OCI-LY3 (cell line): ENCODE results near the gene ENPP1.

Source experiments
- H2AFZ ChIP-seq: fragments of 200-600, 300-600 bp; shearing (Covaris generic); 2 replicates; pipeline ENCODE4 v1.6.0; 2014; ENCODE audit warnings: antibody characterized with exemption, low read depth, low read length
- H3K27ac ChIP-seq: fragments of 200-600, 300-600 bp; sonication (generic); 2 replicates; pipeline ENCODE4 v1.5.1; 2014; ENCODE audit warnings: mild to moderate bottlenecking, low read length, moderate library complexity, mixed read lengths
- H3K27me3 ChIP-seq: fragments of 200-600, 300-600 bp; sonication (generic); 2 replicates; pipeline ENCODE4 v1.6.1; 2014; ENCODE audit warnings: low read depth, low read length, mixed read lengths
- H3K36me3 ChIP-seq: fragments of 200-600, 300-600 bp; sonication (generic); replicated peaks from 2 replicates; pipeline ENCODE3; 2014; ENCODE audit warnings: low read depth, low read length, mixed read lengths
- H3K4me1 ChIP-seq: fragments of 300-600, 200-600 bp; sonication (generic); 2 replicates; pipeline ENCODE4 v1.6.1; 2014; ENCODE audit warnings: low read length, mixed read lengths
- H3K4me2 ChIP-seq: fragments of 200-600, 300-600 bp; sonication (generic); 2 replicates; pipeline ENCODE4 v1.6.1; 2014; ENCODE audit warnings: low read length, mixed read lengths
- H3K4me3 ChIP-seq: fragments of 300-600, 200-600 bp; sonication (generic); 2 replicates; pipeline ENCODE4 v1.5.1; 2014; ENCODE audit warnings: antibody characterized with exemption, mild to moderate bottlenecking, low read length, moderate library complexity
- H3K79me2 ChIP-seq: fragments of 300-600, 200-600 bp; shearing (Covaris generic); 2 replicates; pipeline ENCODE4 v1.6.1; 2014; ENCODE audit warnings: mild to moderate bottlenecking, low read length, mixed read lengths
- H3K9ac ChIP-seq: fragments of 300-600, 200-600 bp; shearing (Covaris generic); 2 replicates; pipeline ENCODE4 v1.6.0; 2014; ENCODE audit warnings: mild to moderate bottlenecking, low read length, moderate library complexity
- H3K9me3 ChIP-seq: fragments of 200-600, 300-600 bp; shearing (Covaris generic); 2 replicates; pipeline ENCODE4 v1.6.1; 2014; ENCODE audit warnings: low read length, mixed read lengths; ENCODE audit not compliant: insufficient read depth
- H4K20me1 ChIP-seq: fragments of 200-600, 300-600 bp; sonication (generic); 2 replicates; pipeline ENCODE4 v1.6.1; 2016; ENCODE audit warnings: low read length, mixed read lengths; ENCODE audit not compliant: insufficient read depth
- CTCF ChIP-seq: fragments of 200-600, 300-600 bp; sonication (generic); IDR thresholded peaks from 2 replicates; pipeline ENCODE4 v1.5.1; 2014; ENCODE audit warnings: antibody characterized with exemption, low read length, low read depth
- EZH2phosphoT487 ChIP-seq: fragments of 200-600 bp; shearing (Covaris generic); IDR thresholded peaks from 2 replicates; pipeline ENCODE4 v1.6.1; 2018; ENCODE audit warnings: antibody characterized with exemption, mixed run types, low read depth

Gene ENPP1

GRCh38 chr6:131789219-131789618, 18.6 kb upstream of the ENPP1 start:
- Histone ChIP-seq H3K4me1 (no peaks in the 10 kb centered on the region), H3K9ac (no peak overlapping the region), H2AFZ (no peak overlapping the region), H4K20me1 (no peaks in the 10 kb centered on the region), H3K36me3 (no peaks in the 10 kb centered on the region), H3K27me3 (no peaks in the 10 kb centered on the region), H3K4me3 (no peak overlapping the region), H3K4me2 (no peak overlapping the region), H3K79me2 (no peaks in the 10 kb centered on the region), H3K9me3 (no peaks in the 10 kb centered on the region), H3K27ac (no peak overlapping the region)
- no peak for TF ChIP-seq EZH2phosphoT487

- H3K9ac ChIP-seq = no peak overlapping the region
- H3K4me1 ChIP-seq = no peaks in the 10 kb centered on the region
- no peak overlapping the region for H3K4me2 ChIP-seq
- H3K27me3 ChIP-seq = no peaks in the 10 kb centered on the region
- H3K4me3 ChIP-seq = no peak overlapping the region
- H4K20me1 ChIP-seq = no peaks in the 10 kb centered on the region
- H3K36me3 ChIP-seq = no peaks in the 10 kb centered on the region
- TF ChIP-seq CTCF = no peak
- no peak for TF ChIP-seq EZH2phosphoT487
- H3K9me3 ChIP-seq = no peaks in the 10 kb centered on the region
- H3K27ac ChIP-seq = no peak overlapping the region
- H2AFZ ChIP-seq = no peak overlapping the region
- H3K79me2 ChIP-seq = no peaks in the 10 kb centered on the region
Observed at GRCh38 chr6:131791476-131791875, 16.3 kb upstream of the ENPP1 start.

DNA sequence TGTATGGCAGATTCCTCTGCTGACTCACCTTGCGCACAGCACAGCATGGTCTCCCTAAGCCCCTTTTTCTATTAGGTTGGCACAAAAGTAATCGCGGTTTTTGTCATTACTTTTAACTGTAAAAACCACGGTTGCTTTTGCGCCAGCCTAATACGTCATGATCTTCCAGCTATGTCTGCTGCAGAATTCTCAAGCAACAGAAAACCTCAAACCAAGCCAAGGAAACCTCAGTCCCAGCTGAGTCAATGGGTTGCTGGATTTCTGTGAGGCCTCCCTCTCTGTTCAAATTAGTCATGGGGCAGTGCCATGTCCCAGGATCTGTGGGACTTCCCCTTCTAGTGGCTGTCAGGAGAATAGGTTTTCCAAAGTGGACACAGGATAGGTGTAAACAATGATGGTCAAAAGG, 15.7 kb upstream of the ENPP1 start:
- H4K20me1 ChIP-seq = no peaks in the 10 kb centered on the region
- no peaks in the 10 kb centered on the region for H3K36me3 ChIP-seq
- no peak overlapping the region for H3K27ac ChIP-seq
- TF ChIP-seq CTCF (no peak), EZH2phosphoT487 (no peak)
- no peak overlapping the region for H3K4me3 ChIP-seq
- no peaks in the 10 kb centered on the region for H3K4me1 ChIP-seq
- no peak overlapping the region for H3K9ac ChIP-seq
- no peak overlapping the region for H2AFZ ChIP-seq
- H3K79me2 ChIP-seq = no peaks in the 10 kb centered on the region
- no peaks in the 10 kb centered on the region for H3K9me3 ChIP-seq
- no peaks in the 10 kb centered on the region for H3K27me3 ChIP-seq
- no peak overlapping the region for H3K4me2 ChIP-seq

GRCh38 chr6:131795366-131795765, 12.5 kb upstream of the ENPP1 start:
- H3K9me3 ChIP-seq = no peaks in the 10 kb centered on the region
- H3K27ac ChIP-seq = no peak overlapping the region
- no peaks in the 10 kb centered on the region for H4K20me1 ChIP-seq
- no peak overlapping the region for H3K9ac ChIP-seq
- no peaks in the 10 kb centered on the region for H3K27me3 ChIP-seq
- H2AFZ ChIP-seq = no peak overlapping the region
- no peak overlapping the region for H3K4me3 ChIP-seq
- H3K4me1 ChIP-seq = no peaks in the 10 kb centered on the region
- H3K79me2 ChIP-seq = no peaks in the 10 kb centered on the region
- H3K4me2 ChIP-seq = no peak overlapping the region
- TF ChIP-seq EZH2phosphoT487 (no peak), CTCF (no peak)
- no peaks in the 10 kb centered on the region for H3K36me3 ChIP-seq

- peaks cover 18% of the 10 kb centered on the region for H3K27me3 ChIP-seq
- H3K27ac ChIP-seq = no peak overlapping the region
- TF ChIP-seq CTCF (no peak), EZH2phosphoT487 (no peak)
- H4K20me1 ChIP-seq = no peaks in the 10 kb centered on the region
- no peak overlapping the region for H3K9ac ChIP-seq
- H3K4me3 ChIP-seq = no peak overlapping the region
- no peak overlapping the region for H3K4me2 ChIP-seq
- no peaks in the 10 kb centered on the region for H3K4me1 ChIP-seq
- no peak overlapping the region for H2AFZ ChIP-seq
- no peaks in the 10 kb centered on the region for H3K79me2 ChIP-seq
- no peaks in the 10 kb centered on the region for H3K9me3 ChIP-seq
- H3K36me3 ChIP-seq = no peaks in the 10 kb centered on the region
Observed at GRCh38 chr6:131802347-131802746, 5.5 kb upstream of the ENPP1 start.
